Activated naive CD8-positive, alpha-beta T cell treated with anti-CD3 and anti-CD28 coated beads, Interleukin-2, amount 50 U/mL, for 16 hours (primary cell): ENCODE results near the gene STAC2.
A peak's percentile ranks its signal among the peaks of the same experiment; 100 is the strongest.

ENCODE experiments used
- DNase-seq: peaks from one replicate; pipeline ENCODE4 v3.0.0-alpha.2; 2020; ENCODE audit warnings: low read depth, low spot score

Gene STAC2

GRCh38 chr17:39165178-39165840, 60.4 kb downstream of the STAC2 start:
- no peak for DNase-seq

- peak; percentile 63 for DNase-seq
Measured at GRCh38 chr17:39164675-39165143, 61.0 kb downstream of the STAC2 start.

- no peak for DNase-seq
Measured at GRCh38 chr17:39161962-39162361, 63.8 kb downstream of the STAC2 start.
